HepG2 (cell line): ENCODE results near the gene FAM20C. TPM values are rescaled to one million over a fixed set of nuclear protein-coding genes. Genes with fewer than 3 reads are reported as not detected.

Experiments
- ATAC-seq: fragments of 200-7000 bp; cut with Tn5 transposase; 3 replicates; pipeline ENCODE4 v1.9.1; 2020; ENCODE audit warnings: mild to moderate bottlenecking, moderate library complexity
- BruUV-seq: library from RNA; stranded (reverse); fragments of 400-500 nt; replicated peaks from 2 replicates; lab custom pipeline; 2021; lab: Mats Ljungman, UMichigan
- CTCF ChIA-PET: fragments of 300-600 bp; formaldehyde crosslinking; extraction: SDS; loops from one replicate; lab custom pipeline; 2021; ENCODE audit warnings: low total read pairs, inconsistent platforms, low intra/inter-chr PET ratio; lab: Yijun Ruan, JAX
- POLR2A ChIA-PET: fragments of 350-600 bp; sonication (Branson Sonifier 250); formaldehyde crosslinking; loops from one replicate; lab custom pipeline; 2020; ENCODE audit warnings: antibody characterized with exemption, inconsistent platforms; lab: Yijun Ruan, JAX
- DNase-seq: peaks from one replicate; pipeline ENCODE4 v3.0.0-alpha.2; 2015; ENCODE audit warnings: low spot score
- FAIRE-seq: peaks from 3 replicates; lab custom pipeline; 2011; peaks lifted over from hg19 to GRCh38; lab: Jason Lieb, UNC
- H2AFZ ChIP-seq: one replicate; pipeline ENCODE4 v1.6.1; 2011; ENCODE audit warnings: low read length, inconsistent platforms
- H3K27ac ChIP-seq: fragments of 300-600 bp; 3 replicates; pipeline ENCODE4 v1.8.0; 2011; ENCODE audit warnings: mixed run types, mild to moderate bottlenecking, mixed read lengths, low read length, inconsistent platforms; ENCODE audit not compliant: insufficient read depth; ENCODE audit errors: extremely low read length
- H3K27me3 ChIP-seq, 2 experiments: fragments of 200-600 bp in 1 of 2; 2 replicates in 1 of 2; 3 replicates in 1 of 2; pipeline versions ENCODE4 v1.6.0 to v1.8.0; 2011; ENCODE audit warnings: low read length in 2 of 2, mild to moderate bottlenecking in 2 of 2, moderate library complexity in 2 of 2, inconsistent platforms in 1 of 2; ENCODE audit not compliant: insufficient read depth in 2 of 2, control insufficient read depth in 1 of 2
- H3K36me3 ChIP-seq, 2 experiments: fragments of 200-600 bp in 1 of 2; replicated peaks in 1 of 2; 2 replicates in 1 of 2; 3 replicates in 1 of 2; pipeline versions ENCODE4 v1.5.1 to v1.8.0; 2011; ENCODE audit warnings: low read length in 2 of 2, inconsistent platforms in 1 of 2; ENCODE audit not compliant: insufficient read depth in 2 of 2, control insufficient read depth in 1 of 2
- H3K4me1 ChIP-seq: 2 replicates; pipeline ENCODE4 v1.5.1; 2012; ENCODE audit warnings: low read length, inconsistent platforms; ENCODE audit not compliant: insufficient read depth
- H3K4me2 ChIP-seq: 2 replicates; pipeline ENCODE4 v1.6.0; 2011; ENCODE audit warnings: low read depth, low read length, inconsistent platforms
- H3K4me3 ChIP-seq, 3 experiments: fragments of 200-600 bp in 1 of 3; sonication (generic), shearing (Covaris generic) in 1 of 3; replicated peaks in 1 of 3; 2 replicates each; pipeline ENCODE4 v1.5.1; 2011 to 2016; ENCODE audit warnings: low read length in 3 of 3, inconsistent platforms in 2 of 3, low read depth in 2 of 3, mild to moderate bottlenecking in 2 of 3, control low read depth in 1 of 3, mixed read lengths in 1 of 3; ENCODE audit not compliant: insufficient read depth in 1 of 3
- H3K79me2 ChIP-seq: one replicate; pipeline ENCODE4 v1.6.1; 2011; ENCODE audit warnings: low read length, inconsistent platforms; ENCODE audit not compliant: insufficient read depth
- H3K9ac ChIP-seq: 2 replicates; pipeline ENCODE4 v1.6.0; 2011; ENCODE audit warnings: mild to moderate bottlenecking, low read depth, low read length, inconsistent platforms; ENCODE audit not compliant: insufficient read depth
- H3K9me3 ChIP-seq: 2 replicates; pipeline ENCODE4 v1.5.1; 2012; ENCODE audit warnings: mild to moderate bottlenecking, low read length
- H4K20me1 ChIP-seq: 2 replicates; pipeline ENCODE4 v1.6.0; 2011; ENCODE audit warnings: inconsistent platforms, mild to moderate bottlenecking, low read length, moderate library complexity; ENCODE audit not compliant: insufficient read depth
- BRCA1 ChIP-seq: sonication (generic); formaldehyde crosslinking; IDR thresholded peaks from 2 replicates; pipeline ENCODE4 v1.4.0; 2020; ENCODE audit warnings: missing genetic modification reagents
- FOXP1 ChIP-seq, 2 experiments: fragments of 450-650 bp in 1 of 2; IDR thresholded peaks; 2 replicates each; pipeline ENCODE4 v1.6.1; 2017 to 2018; ENCODE audit warnings: antibody characterized with exemption in 1 of 2
- GATA4 ChIP-seq: sonication (generic); IDR thresholded peaks from 2 replicates; pipeline ENCODE4 v1.6.1; 2016; ENCODE audit warnings: antibody characterized with exemption, low read depth, borderline replicate concordance
- SP5 ChIP-seq: IDR thresholded peaks from 2 replicates; pipeline ENCODE4 v1.6.1; 2016; ENCODE audit warnings: low read depth, borderline replicate concordance
- TBL1XR1 ChIP-seq: fragments of 150-350 bp; IDR thresholded peaks from 2 replicates; pipeline ENCODE4 v1.6.1; 2014; ENCODE audit warnings: borderline replicate concordance, low read length; ENCODE audit not compliant: partially characterized antibody
- TRIM24 ChIP-seq: sonication (generic); formaldehyde crosslinking; IDR thresholded peaks from 2 replicates; pipeline ENCODE4 v1.8.0; 2022; ENCODE audit warnings: mild to moderate bottlenecking, missing genetic modification reagents
- ZFP62 ChIP-seq: sonication (generic); formaldehyde crosslinking; IDR thresholded peaks from 2 replicates; pipeline ENCODE4 v1.4.0; 2020; ENCODE audit warnings: missing genetic modification reagents
- ZNF282 ChIP-seq: fragments of 450-650 bp; IDR thresholded peaks from 2 replicates; pipeline ENCODE4 v1.6.1; 2018; ENCODE audit not compliant: partially characterized antibody
- WGBS: methylation state at CpG from one replicate; pipeline ENCODE4 v1.1.6; 2017; ENCODE audit warnings: low lambda C conversion rate; 5-methylcytosine and 5-hydroxymethylcytosine counted together
- in situ Hi-C: cut with HindIII; loops from 2 replicates; pipeline ENCODE4 v1.10.0; 2017; ENCODE audit warnings: low pct_unique_long_range_greater_than_20kb; ENCODE audit not compliant: extremely low pct_ligation_motif_present
- intact Hi-C: fragments of 100-400 bp; cut with micrococcal nuclease; formaldehyde crosslinking; loops from one replicate; pipeline ENCODE4 v1.10.0; 2022; ENCODE audit not compliant: unreplicated experiment
- polyA plus RNA-seq, 8 experiments: library from polyadenylated mRNA; depleted of rRNA in 3 of 8; stranded (reverse) in 7 of 8; unstranded in 1 of 8; fragments of >200 nt; fragmentation: Illumina TruSeq in 4 of 8; extraction: Trizol in 4 of 8; gene quantifications; 2 replicates each; pipeline versions ENCODE4 v1.2.1 to v1.2.3, GENCODE V29; 2011 to 2016; ENCODE audit warnings: low read depth in 4 of 8, missing spikeins in 1 of 8, mixed read lengths in 1 of 8; ENCODE audit not compliant: insufficient read depth in 1 of 8
- total RNA-seq, 5 experiments: library from RNA; depleted of rRNA; stranded (reverse); fragments of >200 nt; fragmentation: Illumina TruSeq; extraction: Trizol; gene quantifications; 2 replicates each; pipeline ENCODE4 v1.2.3, GENCODE V29; 2016; ENCODE audit warnings: low read depth in 1 of 5
- TF ChIP-seq, protein P1 (sequence below): sonication (generic); formaldehyde crosslinking; IDR thresholded peaks from 2 replicates; pipeline ENCODE4 v1.5.0; 2020; ENCODE audit warnings: mild to moderate bottlenecking, missing genetic modification reagents, moderate library complexity

The FAM20C gene
- total and polyA plus RNA-seq, 2 of the 13 experiments (the other 11 are each of a cell fraction or from before 2014, with no cell fraction given) = 11.9 to 19.9 TPM

DNA sequence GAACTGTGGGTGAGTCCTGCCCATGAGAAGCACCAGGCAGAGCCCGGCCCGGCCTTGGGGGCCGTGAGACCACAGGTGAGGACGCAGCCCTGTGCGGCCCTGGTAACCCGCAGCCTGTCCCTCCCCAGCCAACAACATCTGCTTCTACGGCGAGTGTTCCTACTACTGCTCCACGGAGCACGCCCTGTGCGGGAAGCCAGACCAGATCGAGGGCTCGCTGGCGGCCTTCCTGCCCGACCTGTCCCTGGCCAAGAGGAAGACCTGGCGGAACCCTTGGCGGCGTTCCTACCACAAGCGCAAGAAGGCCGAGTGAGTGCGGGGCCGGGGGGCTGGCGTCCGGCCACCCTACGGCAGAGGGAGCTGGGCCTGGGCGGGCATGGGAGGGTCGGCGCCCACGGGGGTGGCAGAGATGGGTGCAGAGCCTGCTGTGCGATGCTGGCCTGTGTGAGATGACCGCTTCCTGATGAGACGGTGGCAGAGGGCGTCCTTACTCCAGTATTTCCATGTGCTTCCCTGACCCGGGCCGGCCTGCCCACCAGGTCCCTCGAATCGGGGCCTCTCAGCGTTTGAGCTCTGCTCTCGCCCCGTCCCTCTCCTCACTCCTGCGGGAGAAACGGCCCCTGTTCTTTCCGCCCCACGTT is 63.5 kb downstream of the FAM20C start:
- Histone ChIP-seq H3K27me3 (no peaks in the 10 kb centered on the region), H3K27ac (no peak overlapping the region), H3K36me3 (peaks cover 9 to 29% of the 10 kb centered on the region in 2 experiments; a peak in 3 of 5 replicates), H2AFZ (no peak overlapping the region), H3K4me2 (no peak overlapping the region), H3K4me1 (no peaks in the 10 kb centered on the region), H4K20me1 (no peaks in the 10 kb centered on the region), H3K9me3 (0 out of 2 replicates have a peak, but pooled peaks cover 11% of the 10 kb centered on the region), H3K79me2 (no peaks in the 10 kb centered on the region), H3K4me3 (no peak overlapping the region), H3K9ac (no peak overlapping the region)
- TF ChIP-seq TRIM24 (CRISPR knock-in tag) = no peak
- TF ChIP-seq FOXP1 (IDR thresholded peaks at IDR 0.05) = no peak
- no peak for TF ChIP-seq FOXP1 (CRISPR knock-in tag; IDR thresholded peaks at IDR 0.05)
- TF ChIP-seq, protein P1, sequence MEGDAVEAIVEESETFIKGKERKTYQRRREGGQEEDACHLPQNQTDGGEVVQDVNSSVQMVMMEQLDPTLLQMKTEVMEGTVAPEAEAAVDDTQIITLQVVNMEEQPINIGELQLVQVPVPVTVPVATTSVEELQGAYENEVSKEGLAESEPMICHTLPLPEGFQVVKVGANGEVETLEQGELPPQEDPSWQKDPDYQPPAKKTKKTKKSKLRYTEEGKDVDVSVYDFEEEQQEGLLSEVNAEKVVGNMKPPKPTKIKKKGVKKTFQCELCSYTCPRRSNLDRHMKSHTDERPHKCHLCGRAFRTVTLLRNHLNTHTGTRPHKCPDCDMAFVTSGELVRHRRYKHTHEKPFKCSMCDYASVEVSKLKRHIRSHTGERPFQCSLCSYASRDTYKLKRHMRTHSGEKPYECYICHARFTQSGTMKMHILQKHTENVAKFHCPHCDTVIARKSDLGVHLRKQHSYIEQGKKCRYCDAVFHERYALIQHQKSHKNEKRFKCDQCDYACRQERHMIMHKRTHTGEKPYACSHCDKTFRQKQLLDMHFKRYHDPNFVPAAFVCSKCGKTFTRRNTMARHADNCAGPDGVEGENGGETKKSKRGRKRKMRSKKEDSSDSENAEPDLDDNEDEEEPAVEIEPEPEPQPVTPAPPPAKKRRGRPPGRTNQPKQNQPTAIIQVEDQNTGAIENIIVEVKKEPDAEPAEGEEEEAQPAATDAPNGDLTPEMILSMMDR = no peak
- TF ChIP-seq GATA4 = no peak
- TF ChIP-seq SP5 (CRISPR knock-in tag) = no peak
- no peak for TF ChIP-seq BRCA1 (CRISPR knock-in tag)
- TF ChIP-seq ZFP62 = no peak
- TF ChIP-seq ZNF282 = no peak
- TF ChIP-seq TBL1XR1 = no peak
- intact Hi-C loops (no loop called here), in situ Hi-C loops (no loop called here)
- DNase-seq (no peak), ATAC-seq (no peak), FAIRE-seq (no peak)
- ChIA-PET POLR2A (no interaction called here), CTCF (no interaction called here)
- 95% methylated on average over 31 of the region's 44 CpGs for WGBS
- no TSS peak for BruUV-seq
